EH (cell line): ENCODE results near the gene PSMC5.
"Not testable (repeated sequence)": the region's sequence is repeated elsewhere in the genome, so short reads cannot be mapped to it uniquely, and the experiment has no call there.

ENCODE experiments used
- DNase-seq: peaks from one replicate; pipeline ENCODE4 v3.0.0-alpha.2; 2015; ENCODE audit warnings: low read depth

Gene PSMC5

GRCh38 chr17:63840591-63841349 is 13.5 kb downstream of the PSMC5 start:
- peak; percentile 44 for DNase-seq

GRCh38 chr17:63841350-63842172 is 14.3 kb downstream of the PSMC5 start:
- peak; percentile 66 for DNase-seq

GRCh38 chr17:63842173-63842539 is 14.9 kb downstream of the PSMC5 start:
- DNase-seq: no peak

- DNase-seq: peak; percentile 99
Observed at GRCh38 chr17:63842540-63843386, 15.5 kb downstream of the PSMC5 start, which contains the start of gene SMARCD2. Gene SMARCD2 (minus strand): TSS chr17:63842685. CDS start chr17:63842674, 11 bp downstream.

- DNase-seq: peak; percentile 63
Observed at GRCh38 chr17:63843387-63843888, 16.2 kb downstream of the PSMC5 start.

DNA sequence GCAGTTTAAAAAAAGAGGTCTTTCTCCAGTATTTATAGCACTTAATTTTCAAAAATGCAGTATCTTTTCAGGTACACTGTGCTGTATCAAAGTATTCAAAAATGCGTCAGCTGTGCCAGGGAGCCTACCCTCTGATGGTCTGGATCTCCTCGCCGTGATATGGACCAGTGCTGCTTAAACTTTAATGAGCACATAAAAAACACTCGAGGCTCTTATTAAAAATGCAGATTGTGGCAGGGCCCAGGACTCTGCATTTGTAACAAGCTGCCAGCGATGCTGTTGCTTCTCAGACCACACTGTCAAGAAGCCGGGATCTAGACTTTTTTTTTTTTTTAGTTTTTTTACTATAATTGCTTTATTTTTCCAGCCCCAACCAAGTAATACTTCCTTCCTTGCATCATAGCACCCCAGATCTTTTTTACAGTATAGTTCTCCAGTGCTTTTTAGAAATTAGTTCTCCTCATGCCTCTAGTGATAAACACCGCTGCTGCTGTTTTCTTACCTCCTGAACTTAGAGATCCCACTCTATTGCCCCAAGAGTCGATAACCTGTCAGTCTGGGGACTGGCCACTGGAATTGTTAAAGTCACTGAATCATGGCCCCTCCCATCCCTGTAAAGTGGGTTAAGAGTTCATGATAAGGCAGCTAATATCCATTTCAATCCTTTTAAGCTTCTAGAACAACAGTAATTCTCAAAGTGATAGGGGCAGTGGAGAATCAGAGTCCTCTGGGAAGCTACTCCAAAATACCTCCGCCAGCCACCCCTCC is 16.9 kb downstream of the PSMC5 start:
- no peak for DNase-seq

DNA sequence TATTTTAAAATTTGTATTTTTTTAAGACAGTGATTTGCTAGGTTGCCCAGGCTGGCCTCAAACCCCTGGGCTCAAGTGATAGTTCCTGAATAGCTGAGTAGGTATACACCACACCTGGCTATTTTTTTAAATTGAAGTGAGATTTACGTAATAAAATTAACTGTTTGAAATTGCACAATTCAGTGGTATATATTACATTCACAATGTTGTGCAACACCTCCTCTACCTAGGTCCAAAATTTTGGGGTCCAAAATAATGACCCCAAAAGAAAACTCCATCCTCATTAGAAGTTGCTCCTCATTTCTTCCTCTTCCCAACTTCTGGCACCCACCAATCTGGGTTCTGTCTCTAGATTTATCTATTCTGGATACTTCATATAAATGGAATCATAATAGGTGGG is 18.3 kb downstream of the PSMC5 start:
- no peak for DNase-seq

GRCh38 chr17:63847525-63848249 is 20.5 kb downstream of the PSMC5 start:
- no peak for DNase-seq

GRCh38 chr17:63848834-63849689 is 21.8 kb downstream of the PSMC5 start:
- peak; percentile 88 for DNase-seq

GRCh38 chr17:63850401-63850800 is 23.2 kb downstream of the PSMC5 start:
- DNase-seq: no peak

DNA sequence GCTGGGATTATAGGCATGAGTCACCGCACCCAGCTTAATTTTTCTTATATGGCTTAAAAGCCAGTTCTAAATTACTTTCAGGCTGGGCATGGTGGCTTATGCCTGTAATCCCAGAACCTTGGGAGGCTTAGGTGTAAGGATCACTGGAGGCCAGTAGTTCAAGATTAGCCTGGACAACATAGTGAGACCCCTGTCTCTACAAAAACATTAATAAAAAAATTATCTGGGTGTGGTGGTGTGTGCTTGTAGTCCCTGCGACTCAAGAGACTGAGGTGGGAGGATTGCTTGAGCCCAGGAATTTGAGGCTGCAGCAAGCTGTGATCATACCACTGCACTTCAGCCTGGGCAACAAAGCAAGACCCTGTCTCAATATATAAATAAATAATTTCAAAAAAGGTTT is 26.0 kb downstream of the PSMC5 start:
- no peak for DNase-seq

DNA sequence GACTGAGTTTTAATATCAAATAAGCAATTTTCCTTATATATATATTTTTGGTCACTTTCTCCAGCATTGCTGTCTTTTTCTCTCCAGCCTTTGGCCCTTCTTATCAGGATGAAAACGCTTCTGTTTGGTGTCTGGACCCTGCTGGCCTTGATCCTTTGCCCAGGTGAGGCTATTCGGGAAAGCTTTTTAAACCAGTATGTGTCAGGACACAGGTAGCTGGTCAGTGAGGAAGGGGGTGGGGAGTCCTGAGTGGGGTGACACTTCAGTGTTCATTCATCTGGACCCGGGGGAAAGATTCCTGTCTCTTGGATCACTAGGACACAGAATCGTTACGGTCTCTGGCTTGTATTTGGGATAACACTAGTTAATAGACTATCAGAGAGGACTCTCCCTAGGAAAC is 27.5 kb downstream of the PSMC5 start:
- DNase-seq: no peak

DNA sequence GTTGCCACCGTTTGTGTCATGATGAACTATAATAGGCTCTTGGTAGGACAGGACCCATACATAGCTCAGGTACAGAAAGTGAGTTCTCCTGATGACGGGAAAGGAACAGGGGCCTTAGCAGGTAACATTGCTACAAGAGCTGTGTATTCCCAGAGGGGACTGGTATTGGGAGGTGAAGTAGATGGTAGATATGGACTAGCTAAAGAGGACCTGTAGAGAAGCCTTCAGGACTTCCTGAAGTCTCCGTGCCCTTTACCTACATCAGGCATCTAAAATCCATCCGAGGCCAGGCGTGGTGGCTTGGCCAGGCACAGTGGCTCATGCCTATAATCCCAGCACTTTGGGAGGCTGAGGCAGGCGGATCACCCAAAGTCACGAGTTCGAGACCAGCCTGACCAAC is 28.0 kb downstream of the PSMC5 start:
- DNase-seq: no peak

DNA sequence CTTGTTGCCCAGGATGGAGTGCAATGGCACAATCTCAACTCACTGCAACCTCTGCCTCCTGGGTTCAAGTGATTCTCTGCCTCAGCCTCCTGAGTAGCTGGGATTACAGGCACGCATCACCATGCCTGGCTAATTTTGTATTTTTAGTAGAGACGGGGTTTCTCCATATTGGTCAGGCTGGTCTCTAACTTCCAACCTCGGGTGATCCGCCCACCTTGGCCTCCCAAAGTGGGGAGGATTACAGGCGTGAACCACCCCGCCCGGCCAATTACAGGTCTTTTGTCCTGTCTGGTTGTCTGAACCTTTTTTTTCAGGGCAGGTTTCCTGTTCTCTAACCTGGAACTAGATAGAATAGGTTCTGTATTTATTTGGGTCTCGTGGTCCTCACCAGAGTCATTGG is 29.2 kb downstream of the PSMC5 start:
- DNase-seq: not testable (repeated sequence)

DNA sequence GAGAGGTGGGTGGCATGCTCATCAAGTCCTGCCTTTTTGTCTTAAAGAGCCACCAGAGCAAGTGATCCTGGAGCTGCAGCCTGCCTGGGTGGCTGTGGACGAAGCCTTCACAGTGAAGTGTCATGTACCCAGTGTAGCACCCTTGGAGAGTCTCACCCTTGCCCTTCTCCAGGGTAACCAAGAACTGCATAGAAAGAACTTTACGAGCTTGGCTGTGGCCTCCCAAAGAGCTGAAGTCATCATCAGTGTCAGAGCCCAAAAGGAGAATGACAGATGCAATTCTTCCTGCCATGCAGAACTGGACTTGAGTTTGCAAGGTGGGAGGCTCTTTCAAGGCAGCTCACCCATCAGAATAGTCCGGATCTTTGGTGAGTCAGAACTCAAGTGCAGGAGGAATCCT is 32.0 kb downstream of the PSMC5 start:
- no peak for DNase-seq

GRCh38 chr17:63866625-63867024 is 39.4 kb downstream of the PSMC5 start:
- DNase-seq: not testable (repeated sequence)

- peak; percentile 58 for DNase-seq
Observed at GRCh38 chr17:63869491-63870291, 42.5 kb downstream of the PSMC5 start.

DNA sequence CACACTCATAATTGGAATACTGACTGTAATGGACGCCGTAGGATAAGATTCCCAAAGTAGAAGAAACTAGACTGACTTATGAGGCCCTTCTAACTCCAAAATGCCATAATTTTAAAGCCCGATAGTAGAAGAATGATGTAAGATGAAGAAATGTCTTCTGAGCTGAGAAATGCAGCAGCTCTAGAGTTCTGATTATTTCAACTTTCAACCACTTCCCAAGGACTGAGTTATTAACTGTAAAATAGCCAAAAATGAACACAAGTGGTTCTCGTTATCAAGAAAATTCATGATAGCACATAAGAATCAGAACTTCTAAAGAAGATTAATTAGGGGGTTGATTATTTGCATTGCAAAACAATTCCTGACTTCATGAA is 43.0 kb downstream of the PSMC5 start:
- DNase-seq: not testable (repeated sequence)
